BLaER1 treated with 17β-estradiol and CSF1 and Interleukin-3, amounts not matched to agents 10 nM and 100 nM (cell line): ENCODE data around the gene SOD1.

ENCODE experiments used
- H3K27ac ChIP-seq, 11 experiments: shearing (Covaris generic); formaldehyde crosslinking; 2 replicates each; pipeline ENCODE4 v1.8.1; 2022
- H3K27me3 ChIP-seq, 11 experiments: shearing (Covaris generic); formaldehyde crosslinking; 2 replicates each; pipeline ENCODE4 v1.8.1; 2022
- H3K36me3 ChIP-seq, 11 experiments: shearing (Covaris generic); formaldehyde crosslinking; 2 replicates each; pipeline ENCODE4 v1.8.1; 2022
- H3K4me1 ChIP-seq, 10 experiments: shearing (Covaris generic); formaldehyde crosslinking; 2 replicates each; pipeline ENCODE4 v1.8.1; 2022
- H3K4me2 ChIP-seq, 11 experiments: shearing (Covaris generic); formaldehyde crosslinking; 2 replicates each; pipeline ENCODE4 v1.8.1; 2022
- H3K4me3 ChIP-seq, 10 experiments: shearing (Covaris generic); formaldehyde crosslinking; 2 replicates each; pipeline ENCODE4 v1.8.1; 2022
- H3K9ac ChIP-seq, 11 experiments: shearing (Covaris generic); formaldehyde crosslinking; 2 replicates each; pipeline ENCODE4 v1.8.1; 2022
- H3K9me3 ChIP-seq, 11 experiments: shearing (Covaris generic); formaldehyde crosslinking; replicated peaks in 1 of 11; 2 replicates each; pipeline ENCODE4 v1.8.1; 2022
- H4K20me1 ChIP-seq, 11 experiments: shearing (Covaris generic); formaldehyde crosslinking; 2 replicates each; pipeline ENCODE4 v1.8.1; 2022
- Cebpa-rat ChIP-seq, 11 experiments: shearing (Covaris generic); IDR thresholded peaks; 2 replicates each; pipeline ENCODE4 v1.8.1; 2022

Gene SOD1

DNA sequence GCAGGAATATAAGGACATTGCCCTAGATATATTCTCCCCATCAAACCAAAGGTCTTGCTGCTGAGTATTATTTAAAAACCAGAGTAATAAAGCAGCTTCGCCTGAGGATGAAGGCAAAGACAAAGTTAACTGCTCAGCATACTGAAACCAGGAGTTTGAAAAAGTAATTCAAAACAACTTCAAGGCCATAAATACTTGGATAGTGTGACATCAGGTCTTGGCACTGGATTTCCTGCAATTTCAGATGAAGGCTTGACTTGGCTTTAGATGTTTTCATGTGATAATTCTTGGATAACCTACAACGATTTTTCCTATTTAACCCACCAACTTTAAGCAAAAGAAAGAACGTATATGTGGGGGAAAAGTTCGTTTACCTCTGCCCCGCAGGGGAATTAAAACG, 10.6 kb downstream of the SOD1 start:
- H4K20me1 ChIP-seq, result peaks cover 20 to 81% (median 44%) of the 10 kb centered on the region in 11 experiments; a peak in 21 of 22 replicates
- H3K9me3 ChIP-seq, result no peaks in the 10 kb centered on the region
- no peak overlapping the region for H3K27ac ChIP-seq
- H3K9ac ChIP-seq, result no peak overlapping the region
- peaks cover 59 to 88% (median 77%) of the 10 kb centered on the region in 11 experiments for H3K36me3 ChIP-seq
- H3K4me2 ChIP-seq, result no peak overlapping the region
- no peak overlapping the region for H3K4me3 ChIP-seq
- TF ChIP-seq Cebpa-rat (IDR thresholded peaks at IDR 0.05), result no peak
- H3K27me3 ChIP-seq, result no peaks in the 10 kb centered on the region
- peaks cover 29 to 52% (median 35%) of the 10 kb centered on the region in 10 experiments for H3K4me1 ChIP-seq

DNA sequence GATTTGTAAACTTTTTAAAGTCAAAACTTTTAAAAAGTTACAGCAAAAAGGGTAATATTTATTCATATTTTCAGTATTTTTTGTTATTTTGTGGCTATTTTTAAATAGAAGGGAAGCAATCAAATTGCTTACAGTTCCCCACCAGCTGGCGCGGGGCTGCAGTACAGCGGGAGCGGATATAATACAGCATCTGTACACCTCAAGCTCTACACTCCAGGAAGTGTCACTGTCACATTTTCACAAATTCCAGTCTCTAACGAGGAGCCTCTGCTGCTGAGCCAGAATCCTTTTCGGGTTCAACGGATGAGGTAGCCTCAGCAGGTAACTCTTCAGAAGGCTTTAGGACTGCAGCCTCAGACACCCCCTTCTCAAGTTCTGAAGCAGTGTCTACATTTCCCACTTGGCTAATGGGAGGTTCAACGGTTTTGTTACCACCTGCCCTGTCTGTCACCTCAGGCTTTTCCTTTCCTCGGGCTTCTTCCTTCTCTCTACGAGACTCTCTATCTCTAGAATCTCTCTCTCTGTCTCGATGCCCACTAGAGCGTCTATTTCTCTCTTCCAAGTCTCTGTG, 11.7 kb downstream of the SOD1 start:
- peak overlapping the region in 1 of 11 experiments; percentile 14; a peak in 1 of 22 replicates for H3K27ac ChIP-seq
- no peak overlapping the region for H3K4me3 ChIP-seq
- H4K20me1 ChIP-seq, result peaks cover 9 to 69% (median 37%) of the 10 kb centered on the region in 11 experiments; a peak in 20 of 22 replicates
- H3K9ac ChIP-seq, result no peak overlapping the region
- H3K27me3 ChIP-seq, result no peaks in the 10 kb centered on the region
- H3K36me3 ChIP-seq, result peaks cover 53 to 78% (median 67%) of the 10 kb centered on the region in 11 experiments
- no peak overlapping the region for H3K4me2 ChIP-seq
- H3K4me1 ChIP-seq, result peaks cover 19 to 53% (median 23%) of the 10 kb centered on the region in 10 experiments
- no peak for TF ChIP-seq Cebpa-rat (IDR thresholded peaks at IDR 0.05)
- H3K9me3 ChIP-seq, result no peaks in the 10 kb centered on the region

DNA sequence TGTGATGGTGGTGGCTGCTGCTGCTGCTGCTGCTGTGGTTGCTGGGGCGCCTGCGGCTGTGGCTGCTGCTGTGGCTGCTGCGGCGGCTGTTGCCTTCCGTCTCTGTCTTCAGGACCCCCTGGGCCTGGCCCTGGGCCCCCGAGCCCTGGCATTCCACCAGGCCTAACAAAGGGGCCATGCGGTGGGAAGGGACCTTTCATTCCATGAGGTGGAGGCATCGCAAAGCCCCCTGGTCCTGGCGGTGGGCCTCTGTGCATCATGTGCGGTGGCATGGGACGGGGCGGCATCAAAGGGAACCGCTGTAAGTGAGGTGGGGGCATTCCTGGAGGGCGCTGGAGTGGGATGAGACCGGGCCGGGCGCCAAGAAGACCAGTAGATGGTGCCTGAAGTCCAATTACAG, 12.4 kb downstream of the SOD1 start:
- H3K27me3 ChIP-seq, result no peaks in the 10 kb centered on the region
- no peak for TF ChIP-seq Cebpa-rat (IDR thresholded peaks at IDR 0.05)

GRCh38 chr21:31673321-31673912, 13.9 kb downstream of the SOD1 start:
- Histone ChIP-seq H3K4me3 (no peak overlapping the region), H4K20me1 (peaks cover 2 to 47% (median 24%) of the 10 kb centered on the region in 11 experiments; a peak in 14 of 22 replicates), H3K27me3 (no peaks in the 10 kb centered on the region), H3K4me2 (no peak overlapping the region), H3K9ac (no peak overlapping the region), H3K4me1 (peaks cover 0 to 43% (median 4%) of the 10 kb centered on the region in 10 experiments; a peak in 11 of 20 replicates), H3K36me3 (peaks cover 36 to 78% (median 60%) of the 10 kb centered on the region in 11 experiments), H3K9me3 (no peaks in the 10 kb centered on the region), H3K27ac (no peak overlapping the region)
- no peak for TF ChIP-seq Cebpa-rat (IDR thresholded peaks at IDR 0.05)

More for the DNA sequence above, 12.4 kb downstream of the SOD1 start:
- Histone ChIP-seq H3K4me2 (no peak overlapping the region), H3K36me3 (peaks cover 49 to 78% (median 62%) of the 10 kb centered on the region in 11 experiments), H4K20me1 (peaks cover 4 to 62% (median 30%) of the 10 kb centered on the region in 11 experiments; a peak in 18 of 22 replicates), H3K9me3 (no peaks in the 10 kb centered on the region), H3K27ac (no peak overlapping the region), H3K4me1 (peaks cover 12 to 51% (median 16%) of the 10 kb centered on the region in 10 experiments), H3K4me3 (no peak overlapping the region), H3K9ac (no peak overlapping the region)

DNA sequence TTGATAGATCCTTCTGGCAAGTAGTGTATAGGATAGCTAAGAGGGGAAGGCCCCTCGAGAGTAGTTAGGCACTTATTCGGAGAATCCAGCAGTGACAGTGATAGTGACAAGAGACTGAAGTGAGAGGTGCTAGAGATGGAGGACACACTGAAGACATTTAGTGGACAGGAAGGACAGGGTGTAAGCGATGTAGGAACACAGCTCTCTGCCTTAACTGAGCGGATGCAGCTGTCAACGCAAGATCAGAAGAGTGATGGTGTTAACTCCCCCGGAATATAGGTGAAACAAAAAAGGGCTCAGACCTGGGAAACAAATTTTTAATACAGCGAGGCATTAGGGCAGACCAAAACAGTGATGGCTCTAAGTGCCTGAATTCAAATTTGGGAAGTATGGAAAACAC, 15.8 kb downstream of the SOD1 start:
- peaks cover 30 to 78% (median 59%) of the 10 kb centered on the region in 11 experiments for H3K36me3 ChIP-seq
- no peak for TF ChIP-seq Cebpa-rat (IDR thresholded peaks at IDR 0.05)
- H3K9me3 ChIP-seq, result no peaks in the 10 kb centered on the region

DNA sequence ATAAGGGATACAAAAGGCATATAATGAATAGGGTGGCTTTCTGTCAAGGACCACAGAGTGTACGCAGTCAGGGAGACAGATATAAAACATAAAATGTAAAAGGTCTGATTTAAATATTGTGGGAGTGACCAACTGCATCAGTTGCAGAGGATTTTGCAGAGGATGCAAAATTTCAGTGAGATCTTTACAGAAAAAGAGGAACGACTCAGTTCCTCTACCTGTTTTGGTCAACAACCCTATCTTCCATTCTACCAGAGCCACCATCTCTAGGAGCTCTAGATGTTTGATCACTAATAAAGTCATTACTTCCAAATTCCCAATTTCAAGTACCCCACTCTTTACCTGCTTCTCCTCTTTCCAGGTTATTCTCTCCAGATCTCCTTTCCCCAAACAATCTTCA, 16.5 kb downstream of the SOD1 start:
- Histone ChIP-seq H3K9me3 (no peaks in the 10 kb centered on the region), H3K27ac (no peak overlapping the region), H3K9ac (no peak overlapping the region), H3K4me1 (peaks cover 0 to 30% (median 1%) of the 10 kb centered on the region in 10 experiments; a peak in 9 of 20 replicates), H3K36me3 (peaks cover 31 to 78% (median 59%) of the 10 kb centered on the region in 11 experiments), H3K27me3 (no peaks in the 10 kb centered on the region), H3K4me2 (peak overlapping the region in 3 of 11 experiments; percentile 10 to 54 (median 41); a peak in 5 of 22 replicates), H4K20me1 (peaks cover 0 to 28% (median 11%) of the 10 kb centered on the region in 11 experiments; a peak in 13 of 22 replicates), H3K4me3 (no peak overlapping the region)
- no peak for TF ChIP-seq Cebpa-rat (IDR thresholded peaks at IDR 0.05)

More for the DNA sequence above, 15.8 kb downstream of the SOD1 start:
- Histone ChIP-seq H3K27ac (no peak overlapping the region), H3K4me1 (peaks cover 0 to 30% (median 1%) of the 10 kb centered on the region in 10 experiments; a peak in 9 of 20 replicates), H3K4me2 (no peak overlapping the region), H3K27me3 (no peaks in the 10 kb centered on the region), H3K4me3 (no peak overlapping the region), H4K20me1 (peaks cover 0 to 33% (median 15%) of the 10 kb centered on the region in 11 experiments; a peak in 13 of 22 replicates), H3K9ac (no peak overlapping the region)

DNA sequence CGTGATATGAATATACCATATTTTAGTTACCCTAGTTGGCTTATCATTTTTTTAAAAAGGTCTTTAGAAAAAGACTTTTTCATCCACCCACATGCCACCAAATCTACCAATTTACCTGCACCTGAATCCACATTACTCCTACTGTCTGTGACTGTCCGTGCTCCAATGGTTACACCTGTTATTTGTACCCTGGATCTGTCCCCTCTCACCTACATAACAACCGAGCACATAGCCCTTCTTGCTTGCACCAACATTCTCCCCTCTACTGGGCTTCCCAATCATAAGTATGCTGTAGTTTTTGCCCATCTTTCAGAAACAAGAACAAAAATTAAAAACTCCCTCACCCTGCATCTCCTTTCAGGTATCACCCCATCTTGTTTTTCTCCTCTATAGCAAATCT, 17.6 kb downstream of the SOD1 start:
- Histone ChIP-seq H3K9ac (no peak overlapping the region), H3K4me3 (no peak overlapping the region), H3K9me3 (no peaks in the 10 kb centered on the region), H3K4me1 (peaks cover 0 to 30% (median 1%) of the 10 kb centered on the region in 10 experiments; a peak in 9 of 20 replicates), H3K27me3 (no peaks in the 10 kb centered on the region), H3K27ac (no peak overlapping the region), H3K4me2 (no peak overlapping the region), H4K20me1 (peaks cover 0 to 22% (median 13%) of the 10 kb centered on the region in 11 experiments; a peak in 12 of 22 replicates), H3K36me3 (peaks cover 29 to 78% (median 59%) of the 10 kb centered on the region in 11 experiments)
- TF ChIP-seq Cebpa-rat (IDR thresholded peaks at IDR 0.05), result no peak

DNA sequence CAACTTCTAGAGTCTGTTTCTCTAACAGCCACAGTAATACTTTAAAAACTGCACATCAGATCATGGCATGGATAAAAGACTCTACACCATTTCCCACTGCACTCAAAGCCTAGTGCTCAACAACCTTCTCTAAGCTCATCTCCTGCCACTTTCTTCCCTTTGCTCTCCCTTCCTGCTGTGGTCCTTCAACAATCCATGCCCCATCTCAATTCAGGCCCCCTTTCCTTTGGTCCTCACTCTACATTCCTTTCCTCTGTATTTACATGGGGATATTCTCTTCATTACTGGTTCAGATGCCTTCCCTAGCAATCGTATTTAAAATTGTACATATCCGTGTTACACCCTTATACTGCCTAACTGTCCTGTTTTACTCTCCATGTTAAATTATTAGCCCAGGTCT, 19.0 kb downstream of the SOD1 start:
- no peak for TF ChIP-seq Cebpa-rat (IDR thresholded peaks at IDR 0.05)
- H4K20me1 ChIP-seq, result peaks cover 0 to 29% (median 16%) of the 10 kb centered on the region in 11 experiments; a peak in 9 of 22 replicates
- H3K27ac ChIP-seq, result no peak overlapping the region
- H3K4me1 ChIP-seq, result peaks cover 0 to 22% (median 1%) of the 10 kb centered on the region in 10 experiments; a peak in 9 of 20 replicates
- H3K4me3 ChIP-seq, result no peak overlapping the region
- no peaks in the 10 kb centered on the region for H3K9me3 ChIP-seq
- no peaks in the 10 kb centered on the region for H3K27me3 ChIP-seq
- no peak overlapping the region for H3K9ac ChIP-seq
- H3K36me3 ChIP-seq, result peaks cover 41 to 78% (median 59%) of the 10 kb centered on the region in 11 experiments
- no peak overlapping the region for H3K4me2 ChIP-seq

DNA sequence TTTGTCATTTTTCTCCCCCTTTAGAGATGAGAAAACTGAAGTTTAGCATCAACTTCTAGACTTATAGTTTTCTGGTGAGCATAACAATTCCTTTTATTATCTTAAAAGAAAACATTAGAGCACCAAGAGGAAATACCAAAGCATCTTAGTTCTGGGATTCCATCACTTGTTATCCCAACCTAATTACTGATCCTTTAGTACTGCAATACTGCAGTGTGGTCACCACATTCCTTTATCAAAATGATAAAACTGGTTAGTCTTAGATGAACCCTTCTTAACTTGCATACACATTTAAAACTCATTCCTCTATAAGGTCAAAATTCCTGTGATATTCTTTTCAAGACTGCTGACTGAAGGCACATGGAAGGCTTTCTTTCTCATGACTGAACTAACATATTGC, 23.1 kb downstream of the SOD1 start:
- no peaks in the 10 kb centered on the region for H3K9me3 ChIP-seq
- H3K4me2 ChIP-seq, result no peak overlapping the region
- peaks cover 4 to 54% (median 34%) of the 10 kb centered on the region in 11 experiments; a peak in 15 of 22 replicates for H4K20me1 ChIP-seq
- no peak overlapping the region for H3K9ac ChIP-seq
- no peak for TF ChIP-seq Cebpa-rat (IDR thresholded peaks at IDR 0.05)
- H3K27me3 ChIP-seq, result no peaks in the 10 kb centered on the region
- no peak overlapping the region for H3K27ac ChIP-seq
- H3K4me3 ChIP-seq, result no peak overlapping the region
- peaks cover 81 to 100% (median 96%) of the 10 kb centered on the region in 11 experiments for H3K36me3 ChIP-seq
- no peaks in the 10 kb centered on the region for H3K4me1 ChIP-seq
